HG03432 (cell line): ENCODE measurements around the gene ETAA1.

Experiments
- ATAC-seq: cut with Tn5 transposase; IDR thresholded peaks from one replicate; pipeline ENCODE4 v1.9.1; 2021; ENCODE audit warnings: mild to moderate bottlenecking, moderate library complexity; ENCODE audit not compliant: unreplicated experiment

Gene ETAA1

DNA sequence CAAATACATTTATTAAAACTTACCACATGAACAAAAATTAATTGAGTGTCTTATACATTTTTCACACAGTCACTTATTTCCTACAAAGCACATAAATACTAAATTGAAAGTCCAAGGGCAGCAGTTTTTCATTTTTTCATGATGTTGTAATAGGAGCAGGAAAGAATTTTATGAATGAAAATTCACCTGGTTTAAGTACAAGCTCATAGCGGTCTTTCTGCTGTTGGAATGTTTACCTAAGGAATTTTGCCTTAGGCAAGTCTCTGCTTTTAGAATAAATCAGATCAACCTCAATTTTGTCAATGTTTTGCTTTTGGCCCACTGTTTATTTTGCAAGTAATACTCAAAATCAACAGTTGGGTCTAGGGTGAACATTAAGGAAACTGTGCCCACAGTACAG lies 40.0 kb downstream of the ETAA1 start:
- no peak for ATAC-seq

DNA sequence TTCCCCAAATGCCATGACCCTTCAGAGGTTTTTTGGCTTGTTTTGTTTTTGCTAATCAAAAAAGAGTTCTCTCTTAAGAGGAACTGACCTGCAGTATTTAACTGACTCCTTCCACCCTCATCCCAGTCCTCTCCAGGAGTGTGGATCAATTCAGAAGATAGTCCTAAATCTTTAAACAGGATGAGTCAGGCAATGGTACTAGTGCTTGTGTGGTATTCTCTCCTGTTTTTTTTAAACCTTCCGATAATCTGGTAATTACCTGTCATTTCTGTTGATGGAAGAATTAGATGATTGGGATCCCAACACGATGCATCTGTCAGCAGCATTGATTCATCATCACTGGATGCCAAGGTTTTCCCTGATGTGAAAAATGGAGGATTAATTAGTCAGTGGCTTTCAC lies 41.2 kb downstream of the ETAA1 start:
- no peak for ATAC-seq

DNA sequence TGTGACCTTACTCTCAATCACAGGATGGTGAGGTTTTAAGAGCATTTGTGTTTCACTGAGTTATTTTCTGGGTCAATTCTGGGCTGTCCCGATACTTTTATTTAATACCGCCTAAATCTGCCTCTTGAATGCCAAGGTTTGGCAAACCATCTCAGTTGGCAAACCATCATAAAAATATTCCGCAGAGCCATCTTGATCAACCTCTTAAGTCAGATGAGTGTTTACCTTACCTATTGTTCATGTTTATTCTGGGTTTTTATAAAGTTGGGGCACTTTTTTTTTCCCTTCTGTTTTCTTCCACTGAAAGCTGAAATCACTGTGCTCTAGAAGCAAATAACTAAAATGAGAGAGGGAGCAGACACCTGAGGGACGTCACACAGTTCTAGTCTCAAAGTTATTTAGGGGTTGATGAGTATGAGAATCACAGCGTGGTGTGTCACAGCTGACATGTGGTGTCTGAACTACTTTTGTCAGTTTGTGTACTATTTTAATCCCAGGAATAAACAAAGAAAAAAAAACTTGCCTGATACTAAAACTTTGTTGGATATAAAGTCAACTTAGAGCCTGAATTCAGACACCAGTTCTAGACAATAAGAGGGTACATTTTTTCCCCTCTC lies 48.6 kb downstream of the ETAA1 start:
- no peak for ATAC-seq

DNA sequence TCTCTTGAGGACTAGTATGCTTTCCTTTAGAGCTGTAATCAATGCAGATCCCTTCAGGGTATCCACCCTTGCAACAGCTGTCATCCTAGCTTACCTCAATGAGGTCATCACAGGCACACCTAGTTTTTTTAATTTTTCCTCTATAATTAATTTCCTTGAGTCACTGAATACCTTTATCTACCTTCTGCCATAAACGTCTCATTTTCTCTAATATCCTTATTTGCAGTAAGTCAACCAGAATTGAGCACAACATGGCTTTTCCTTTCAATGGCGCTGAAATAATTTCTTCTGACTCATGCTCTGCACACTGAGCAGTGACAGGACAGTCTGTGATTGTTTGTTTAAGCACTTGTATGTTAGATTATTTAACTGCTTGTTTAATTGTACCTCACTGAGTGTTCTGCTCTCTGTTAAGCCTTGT lies 49.4 kb downstream of the ETAA1 start:
- no peak for ATAC-seq

DNA sequence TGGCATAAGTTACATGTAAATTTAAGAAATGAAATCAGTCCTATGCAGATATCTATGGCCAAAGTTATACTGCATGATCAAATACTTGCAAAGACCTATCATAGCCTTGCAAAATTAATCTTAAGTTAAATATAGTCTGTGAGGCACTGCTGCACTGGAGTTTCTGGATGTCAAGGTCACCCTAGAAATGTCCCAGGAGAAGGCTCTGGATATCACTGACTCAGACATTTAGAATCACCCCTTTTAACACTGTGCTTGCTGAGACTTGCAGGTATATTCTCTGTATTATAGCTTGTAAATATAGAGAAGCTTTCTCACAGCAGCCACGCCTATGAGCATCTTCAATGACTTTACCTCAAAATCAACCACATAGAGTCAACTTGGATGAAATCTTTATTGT lies 51.5 kb downstream of the ETAA1 start:
- ATAC-seq = no peak

DNA sequence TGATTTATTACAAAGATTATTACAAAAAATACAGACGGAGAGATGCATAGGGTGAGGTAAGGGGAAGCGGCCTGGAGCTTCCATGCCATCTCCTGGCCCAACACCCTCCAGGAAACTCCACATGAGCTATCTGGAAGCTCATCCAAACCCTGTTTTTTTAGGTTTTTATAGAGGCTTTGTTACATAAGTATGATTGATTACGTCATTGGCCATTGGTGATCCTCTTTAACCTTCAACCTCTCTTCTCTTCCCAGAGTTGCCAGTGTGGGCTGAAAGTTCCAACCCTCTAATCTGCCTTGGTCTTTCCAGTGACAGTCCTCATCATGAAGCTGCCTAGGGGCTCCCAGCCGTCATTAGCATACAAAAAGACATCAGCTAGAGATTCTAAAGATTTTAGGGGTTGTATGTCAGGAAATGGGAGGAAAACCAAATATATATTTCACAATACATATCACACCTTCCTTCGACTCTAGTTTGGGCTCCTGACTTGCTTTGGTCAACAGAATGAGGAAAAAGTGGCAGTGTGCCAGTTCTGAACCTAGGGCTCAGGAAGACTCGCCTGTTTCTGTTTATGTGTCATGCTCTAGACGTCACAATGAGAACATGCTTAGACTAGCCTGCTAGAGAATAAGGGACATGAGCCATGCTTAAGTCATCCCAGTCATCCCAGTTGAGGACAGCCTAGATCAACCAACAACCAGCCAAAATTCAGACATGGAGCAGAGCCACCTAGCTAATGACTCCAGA lies 54.1 kb downstream of the ETAA1 start:
- no peak for ATAC-seq

DNA sequence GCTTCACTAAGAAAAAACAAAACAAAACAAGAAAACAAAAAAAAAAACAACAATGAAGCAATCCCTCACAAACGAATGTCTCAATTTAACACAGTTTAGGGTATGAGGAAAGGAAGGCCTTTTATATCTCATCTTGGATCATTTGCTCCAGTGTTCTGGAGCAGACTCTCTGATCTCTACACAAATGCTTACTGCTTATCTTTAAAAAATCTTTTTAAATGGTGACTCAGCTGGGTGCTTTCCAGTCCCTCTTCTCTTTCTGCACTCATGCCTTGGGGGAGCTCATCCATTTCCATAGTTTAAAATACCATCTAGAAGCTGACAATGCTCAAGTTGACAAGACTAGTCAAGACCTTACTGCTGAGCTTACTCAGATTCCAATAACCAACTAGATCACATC lies 56.2 kb downstream of the ETAA1 start:
- no peak for ATAC-seq

DNA sequence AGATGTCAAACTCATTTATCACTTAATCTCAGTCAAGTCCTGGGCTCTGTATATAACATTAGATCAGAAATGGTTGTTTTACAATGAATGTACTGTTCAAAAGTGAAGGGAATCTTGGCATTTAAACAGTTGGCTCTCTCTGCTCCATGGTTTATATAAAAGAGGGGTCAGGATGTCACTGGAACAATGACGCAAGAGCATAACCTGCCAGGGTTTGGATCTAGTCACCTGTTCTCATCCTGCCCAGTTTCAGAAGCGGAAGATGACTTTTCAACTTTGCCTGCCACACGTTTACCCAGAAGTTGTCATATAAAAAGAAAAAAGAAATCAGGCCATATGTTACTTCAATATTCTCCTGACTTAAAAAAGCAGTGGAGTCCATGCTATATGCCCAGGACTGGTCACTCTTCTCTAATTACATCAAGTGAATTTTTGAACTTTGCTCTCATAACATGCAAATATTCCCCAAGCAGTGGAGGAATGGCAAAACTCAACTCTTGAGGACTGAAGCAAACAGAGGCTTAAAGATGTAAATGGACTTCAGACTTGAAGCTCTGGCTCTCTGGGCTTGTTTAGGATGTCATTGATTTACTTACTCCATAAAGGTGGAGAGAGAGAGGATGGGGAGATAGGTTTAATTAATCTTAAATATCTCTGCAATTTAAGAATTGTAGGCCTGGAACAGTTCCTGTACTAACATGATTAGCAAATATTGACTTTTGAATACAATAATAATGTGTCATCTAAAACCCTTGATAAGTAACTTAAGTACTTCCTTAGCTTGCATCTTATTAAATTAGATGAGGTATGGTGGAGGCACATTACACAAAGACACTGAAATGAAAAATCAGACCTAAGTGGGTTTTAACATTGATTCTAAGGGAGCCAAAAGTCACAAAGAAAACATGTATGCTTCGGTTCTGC lies 58.3 kb downstream of the ETAA1 start:
- no peak for ATAC-seq

DNA sequence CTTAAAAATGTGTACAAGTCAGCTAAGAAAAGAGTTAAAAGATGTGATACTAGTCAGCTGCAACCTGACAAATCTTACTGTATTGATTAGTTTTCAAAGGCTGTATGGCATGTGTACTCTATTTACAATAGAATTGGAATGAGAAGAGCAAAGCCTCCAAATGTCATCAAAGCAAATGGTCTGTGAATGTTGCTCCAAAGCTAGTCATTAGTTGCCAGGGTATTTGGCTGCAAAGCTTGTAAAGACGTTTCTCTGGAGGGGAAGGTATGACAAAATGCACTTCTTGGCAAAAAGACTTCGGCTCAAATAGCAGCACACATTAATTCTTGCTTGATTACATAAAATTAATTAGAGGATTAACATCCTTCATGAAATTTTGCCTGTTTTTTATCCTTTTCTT lies 59.3 kb downstream of the ETAA1 start:
- ATAC-seq = no peak

DNA sequence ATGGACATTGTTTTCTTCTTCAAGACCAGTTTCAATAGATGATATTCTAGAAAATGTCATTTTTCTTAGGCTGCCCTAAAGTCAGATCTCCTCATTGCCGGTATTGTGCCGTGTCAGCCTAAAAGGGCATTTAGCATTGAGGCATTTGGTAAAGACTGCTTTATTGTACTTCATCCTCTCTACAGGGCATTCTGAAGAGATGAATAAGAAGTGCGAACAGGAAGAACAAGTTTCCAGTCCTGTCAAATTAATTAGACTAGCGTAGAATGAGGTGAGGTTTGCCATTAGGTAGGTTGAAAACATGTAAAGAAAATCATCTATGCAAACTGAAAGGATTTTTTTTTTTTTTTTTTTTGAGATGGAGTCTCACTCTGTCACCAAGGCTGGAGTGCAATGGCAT lies 60.6 kb downstream of the ETAA1 start:
- ATAC-seq = no peak

DNA sequence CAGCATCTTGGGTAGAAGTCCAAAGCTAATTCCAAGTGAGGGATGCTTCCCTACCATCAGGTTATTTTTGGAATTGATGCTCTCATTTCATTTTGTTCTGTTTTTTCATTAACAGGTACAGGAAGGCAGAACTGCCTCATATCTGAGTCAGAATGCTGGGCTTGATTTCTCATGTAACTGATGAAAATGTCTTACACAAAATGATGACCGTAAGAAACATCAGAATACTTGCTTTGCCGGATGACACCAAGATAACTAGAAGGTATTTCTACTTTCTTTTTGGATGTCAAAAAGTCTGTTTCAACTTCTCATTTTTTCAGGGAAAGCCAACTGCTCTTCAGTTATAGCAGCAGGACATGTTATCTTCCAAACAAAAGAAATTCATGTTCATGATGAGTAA lies 62.6 kb downstream of the ETAA1 start:
- no peak for ATAC-seq
